Kidney (tissue), 14 donors: ENCODE results near the gene MAT2A. TPM values are rescaled to one million over a fixed set of nuclear protein-coding genes. Genes with fewer than 3 reads are reported as not detected.

Experiments used
- DNase-seq, 5 donors: peaks; one replicate each; pipeline ENCODE4 v3.0.0-alpha.2; 2013 to 2020
- FAIRE-seq: peaks from 2 replicates; lab custom pipeline; 2012; peaks lifted over from hg19 to GRCh38; lab: Jason Lieb, UNC
- H3K27ac ChIP-seq, 2 donors: one replicate each; pipeline ENCODE4 v1.7.0; 2013; ENCODE audit warnings: low read depth in 2 of 2, low read length in 2 of 2, inconsistent platforms in 1 of 2
- H3K27me3 ChIP-seq: one replicate; pipeline ENCODE4 v1.7.1; 2013; ENCODE audit warnings: low read length, inconsistent platforms; ENCODE audit not compliant: control insufficient read depth, insufficient read depth
- H3K36me3 ChIP-seq, 3 donors: one replicate each; pipeline versions ENCODE4 v1.7.0 to v1.7.1; 2013; ENCODE audit warnings: low read length in 3 of 3, control low read depth in 1 of 3, inconsistent platforms in 1 of 3; ENCODE audit not compliant: insufficient read depth in 3 of 3, control insufficient read depth in 2 of 3
- H3K4me1 ChIP-seq, 3 donors: one replicate each; pipeline versions ENCODE4 v1.7.0 to v1.7.1; 2013; ENCODE audit warnings: low read length in 3 of 3, inconsistent platforms in 1 of 3, low read depth in 1 of 3; ENCODE audit not compliant: control insufficient read depth in 2 of 3, insufficient read depth in 2 of 3
- H3K4me3 ChIP-seq, 3 donors: one replicate each; pipeline versions ENCODE4 v1.7.0 to v1.8.1; 2013; ENCODE audit warnings: low read length in 3 of 3, control low read depth in 1 of 3, inconsistent platforms in 1 of 3
- H3K9ac ChIP-seq, 3 donors: one replicate each; pipeline versions ENCODE4 v1.7.0 to v1.7.1; 2013; ENCODE audit warnings: low read length in 3 of 3, control low read depth in 1 of 3, inconsistent platforms in 1 of 3
- H3K9me3 ChIP-seq, 3 donors: one replicate each; pipeline versions ENCODE4 v1.7.0 to v1.7.1; 2013; ENCODE audit warnings: low read length in 3 of 3, control low read depth in 1 of 3, inconsistent platforms in 1 of 3; ENCODE audit not compliant: control insufficient read depth in 2 of 3, insufficient read depth in 1 of 3
- intact Hi-C: fragments of 100-400 bp; cut with DNase I; formaldehyde crosslinking; loops from one replicate; pipeline ENCODE4 v1.11.1; 2022
- polyA plus RNA-seq: library from polyadenylated mRNA; stranded (reverse); fragments of 350-450 nt; fragmentation: Illumina TruSeq; extraction: RNeasy Lipid Tissue Mini Kit (QIAGEN cat#74804); gene quantifications from one replicate; pipeline ENCODE4 v1.2.3, GENCODE V29; 2014; ENCODE audit warnings: low read depth, low replicate concordance; ENCODE audit not compliant: insufficient read depth
- total RNA-seq: library from RNA; stranded (reverse); fragmentation: NEBNext Ultra II Directional; extraction: Animal tissue kit (Norgen Biotek cat#: 25700); gene quantifications from one replicate; pipeline ENCODE4 v1.2.1, GENCODE V29; 2021
- TF ChIP-seq, protein P1 (sequence below): IDR thresholded peaks from 3 replicates; pipeline ENCODE4 v1.5.1; 2012; ENCODE audit warnings: mild to moderate bottlenecking, moderate library complexity, borderline replicate concordance; ENCODE audit not compliant: insufficient read depth; ENCODE audit errors: extremely low read depth
- donor health status: control.
- donor health status: control.
- donor health status: control.
- donor health status: control.
- donor health status: control.
- donor health status: DM: yes; HTN: yes; CAD: no.
- donor health status: Normal renal cell carcinoma (clear cell type).

Gene MAT2A
- total and polyA plus RNA-seq, 2 donors from 2014 or later = 155 to 300 TPM

DNA sequence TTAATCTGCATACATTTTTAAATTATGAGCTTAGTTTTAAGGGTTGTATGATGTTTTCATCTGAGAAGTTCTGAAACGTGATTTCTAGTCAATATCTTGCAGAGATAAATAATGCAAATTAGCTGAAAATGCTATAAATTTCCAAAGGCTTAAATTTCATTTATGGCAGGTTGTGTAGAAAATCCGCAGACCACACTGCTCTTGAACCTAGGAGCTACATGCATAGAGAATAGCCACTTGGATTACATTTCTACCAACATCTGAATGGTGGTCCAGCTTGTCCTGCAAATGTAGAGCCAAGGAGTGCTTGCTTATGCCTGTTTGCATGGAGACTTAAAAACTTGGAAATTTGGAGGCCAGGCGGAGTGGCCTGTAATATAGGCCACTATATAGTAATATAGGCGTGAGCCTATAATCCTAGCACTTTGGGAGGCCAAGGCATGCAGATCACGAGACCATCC lies 6.8 kb downstream of the MAT2A start:
- H3K4me1 ChIP-seq = peaks cover 6 to 18% (median 6%) of the 10 kb centered on the region in 3 donors
- TF ChIP-seq, protein P1, sequence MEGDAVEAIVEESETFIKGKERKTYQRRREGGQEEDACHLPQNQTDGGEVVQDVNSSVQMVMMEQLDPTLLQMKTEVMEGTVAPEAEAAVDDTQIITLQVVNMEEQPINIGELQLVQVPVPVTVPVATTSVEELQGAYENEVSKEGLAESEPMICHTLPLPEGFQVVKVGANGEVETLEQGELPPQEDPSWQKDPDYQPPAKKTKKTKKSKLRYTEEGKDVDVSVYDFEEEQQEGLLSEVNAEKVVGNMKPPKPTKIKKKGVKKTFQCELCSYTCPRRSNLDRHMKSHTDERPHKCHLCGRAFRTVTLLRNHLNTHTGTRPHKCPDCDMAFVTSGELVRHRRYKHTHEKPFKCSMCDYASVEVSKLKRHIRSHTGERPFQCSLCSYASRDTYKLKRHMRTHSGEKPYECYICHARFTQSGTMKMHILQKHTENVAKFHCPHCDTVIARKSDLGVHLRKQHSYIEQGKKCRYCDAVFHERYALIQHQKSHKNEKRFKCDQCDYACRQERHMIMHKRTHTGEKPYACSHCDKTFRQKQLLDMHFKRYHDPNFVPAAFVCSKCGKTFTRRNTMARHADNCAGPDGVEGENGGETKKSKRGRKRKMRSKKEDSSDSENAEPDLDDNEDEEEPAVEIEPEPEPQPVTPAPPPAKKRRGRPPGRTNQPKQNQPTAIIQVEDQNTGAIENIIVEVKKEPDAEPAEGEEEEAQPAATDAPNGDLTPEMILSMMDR = no peak
- H3K4me3 ChIP-seq = no peak overlapping the region
- H3K36me3 ChIP-seq = peaks cover 27 to 57% (median 39%) of the 10 kb centered on the region in 3 donors
- FAIRE-seq (no peak), DNase-seq (no peak)
- intact Hi-C loops = no loop called here
- H3K27me3 ChIP-seq = no peaks in the 10 kb centered on the region
- H3K27ac ChIP-seq = no peak overlapping the region
- H3K9me3 ChIP-seq = no peaks in the 10 kb centered on the region
- H3K9ac ChIP-seq = no peak overlapping the region

DNA sequence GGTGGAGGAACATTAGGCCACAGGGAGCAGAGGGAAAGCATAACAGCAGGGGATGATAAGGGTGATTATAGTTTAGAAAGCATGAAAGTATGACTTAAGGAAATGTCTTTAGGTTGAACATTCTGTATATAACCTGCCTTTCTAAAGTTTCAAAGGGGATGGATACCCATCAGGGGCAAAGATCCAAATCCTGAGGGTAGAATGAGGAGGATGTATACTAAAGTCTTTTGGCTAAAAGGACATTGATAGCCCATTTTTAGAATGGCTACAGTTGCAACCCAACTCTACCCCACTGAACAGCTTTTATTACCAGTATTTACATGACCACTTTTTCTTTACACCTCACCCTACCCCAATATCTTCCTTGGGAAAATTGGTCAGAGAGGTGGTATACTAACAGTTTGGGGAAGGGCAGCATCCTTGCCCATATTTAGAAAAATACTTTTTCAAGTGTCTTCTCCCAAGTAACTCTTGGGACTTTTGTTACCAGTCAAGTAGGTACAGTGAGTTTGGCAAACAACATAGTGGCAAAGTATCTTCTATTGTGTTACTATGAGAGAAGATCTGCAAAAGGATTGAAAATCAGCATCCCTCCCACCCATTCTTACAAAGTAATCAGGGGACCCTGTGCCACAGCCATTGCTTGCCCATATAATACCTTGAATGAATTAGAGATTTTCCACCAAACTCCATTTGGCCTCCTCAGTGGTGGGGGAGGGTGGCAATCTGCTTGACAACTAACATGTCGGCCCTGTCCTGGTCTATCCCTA lies 8.3 kb downstream of the MAT2A start:
- FAIRE-seq (no peak), DNase-seq (no peak)
- Histone ChIP-seq H3K36me3 (peaks cover 19 to 51% (median 31%) of the 10 kb centered on the region in 3 donors), H3K4me1 (peaks cover 0 to 11% (median 0%) of the 10 kb centered on the region in 3 donors), H3K4me3 (no peak overlapping the region), H3K27ac (no peak overlapping the region), H3K27me3 (no peaks in the 10 kb centered on the region), H3K9me3 (no peaks in the 10 kb centered on the region), H3K9ac (no peak overlapping the region)
- intact Hi-C loops = no loop called here
- TF ChIP-seq, protein P1 = no peak

DNA sequence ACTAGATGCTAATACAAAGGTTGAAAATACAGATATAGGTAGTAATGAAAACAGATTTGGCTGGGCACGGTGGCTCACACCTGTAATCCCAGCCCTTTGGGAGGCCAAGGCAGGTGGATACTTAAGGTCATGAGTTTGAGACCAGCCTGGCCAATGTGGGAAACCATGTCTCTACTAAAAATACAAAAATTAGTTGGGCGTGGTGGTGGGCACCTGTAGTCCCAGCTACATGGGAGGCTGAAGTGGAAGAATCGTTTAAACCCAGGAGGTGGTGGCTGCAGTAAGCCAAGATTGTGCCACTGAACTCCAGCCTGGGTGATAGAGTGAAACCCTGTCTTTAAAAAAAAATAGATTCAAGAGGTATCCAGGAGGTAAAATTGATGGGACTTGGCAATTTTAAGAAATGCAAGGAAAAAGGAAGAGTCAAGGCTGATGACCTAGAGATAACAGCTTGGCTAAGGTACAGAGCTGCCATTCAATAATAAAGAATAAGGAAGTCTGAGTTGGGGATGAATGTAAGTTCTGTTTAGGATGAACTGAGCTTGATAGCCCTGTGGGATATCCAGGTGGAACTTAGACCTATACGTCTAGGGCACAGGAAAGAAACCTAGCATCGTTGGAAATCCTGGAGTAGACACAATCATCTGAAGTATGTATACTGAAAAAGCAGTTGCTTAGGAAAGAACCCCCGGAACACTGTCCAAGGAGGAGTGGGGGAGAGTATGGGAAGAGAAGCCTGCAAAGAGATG lies 9.1 kb downstream of the MAT2A start:
- no peaks in the 10 kb centered on the region for H3K27me3 ChIP-seq
- DNase-seq = no peak
- no peaks in the 10 kb centered on the region for H3K9me3 ChIP-seq
- no peak overlapping the region for H3K9ac ChIP-seq
- no peak overlapping the region for H3K27ac ChIP-seq
- intact Hi-C loops = no loop called here
- FAIRE-seq = no peak
- peaks cover 0 to 8% (median 0%) of the 10 kb centered on the region in 3 donors for H3K4me1 ChIP-seq
- TF ChIP-seq, protein P1 = no peak
- peaks cover 14 to 51% (median 28%) of the 10 kb centered on the region in 3 donors for H3K36me3 ChIP-seq
- H3K4me3 ChIP-seq = no peak overlapping the region
